WI38 (cell line): Measurements from ENCODE around the gene GRIN3A.

Experiments used
- H3K4me3 ChIP-seq: 2 replicates; pipeline ENCODE4 v1.5.1; 2011; ENCODE audit warnings: low read depth, mild to moderate bottlenecking, control low read depth, low read length
- TF ChIP-seq, protein P1 (sequence below): IDR thresholded peaks from 2 replicates; pipeline ENCODE4 v1.5.1; 2012; ENCODE audit warnings: low read depth, mild to moderate bottlenecking, control low read depth, low read length

The GRIN3A gene

GRCh38 chr9:101620452-101620851 is 118.0 kb downstream of the GRIN3A start:
- TF ChIP-seq, protein P1, sequence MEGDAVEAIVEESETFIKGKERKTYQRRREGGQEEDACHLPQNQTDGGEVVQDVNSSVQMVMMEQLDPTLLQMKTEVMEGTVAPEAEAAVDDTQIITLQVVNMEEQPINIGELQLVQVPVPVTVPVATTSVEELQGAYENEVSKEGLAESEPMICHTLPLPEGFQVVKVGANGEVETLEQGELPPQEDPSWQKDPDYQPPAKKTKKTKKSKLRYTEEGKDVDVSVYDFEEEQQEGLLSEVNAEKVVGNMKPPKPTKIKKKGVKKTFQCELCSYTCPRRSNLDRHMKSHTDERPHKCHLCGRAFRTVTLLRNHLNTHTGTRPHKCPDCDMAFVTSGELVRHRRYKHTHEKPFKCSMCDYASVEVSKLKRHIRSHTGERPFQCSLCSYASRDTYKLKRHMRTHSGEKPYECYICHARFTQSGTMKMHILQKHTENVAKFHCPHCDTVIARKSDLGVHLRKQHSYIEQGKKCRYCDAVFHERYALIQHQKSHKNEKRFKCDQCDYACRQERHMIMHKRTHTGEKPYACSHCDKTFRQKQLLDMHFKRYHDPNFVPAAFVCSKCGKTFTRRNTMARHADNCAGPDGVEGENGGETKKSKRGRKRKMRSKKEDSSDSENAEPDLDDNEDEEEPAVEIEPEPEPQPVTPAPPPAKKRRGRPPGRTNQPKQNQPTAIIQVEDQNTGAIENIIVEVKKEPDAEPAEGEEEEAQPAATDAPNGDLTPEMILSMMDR: no peak
- H3K4me3 ChIP-seq: no peak overlapping the region

GRCh38 chr9:101618698-101619097 is 119.7 kb downstream of the GRIN3A start:
- TF ChIP-seq, protein P1: no peak
- H3K4me3 ChIP-seq: no peak overlapping the region

DNA sequence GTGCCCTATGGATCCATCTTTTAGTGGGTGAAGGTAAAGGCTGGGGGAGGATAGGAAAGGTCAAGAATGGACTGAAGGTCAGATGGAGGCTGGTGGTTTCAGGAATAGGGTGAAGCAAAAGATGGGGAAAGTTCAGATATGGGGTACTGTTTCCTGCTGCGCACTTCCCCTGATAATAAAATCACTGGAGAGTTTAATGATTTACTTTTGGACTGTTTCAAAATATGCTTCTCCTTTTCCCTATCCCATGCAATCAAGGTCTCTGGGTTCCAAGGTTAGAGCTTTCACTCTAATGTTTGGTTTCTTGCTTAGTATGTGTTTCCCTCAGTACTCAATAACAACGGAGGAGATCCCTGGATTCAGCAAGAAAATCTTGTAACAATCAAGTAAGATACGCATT is 132.9 kb downstream of the GRIN3A start:
- no peak overlapping the region for H3K4me3 ChIP-seq
- TF ChIP-seq, protein P1: no peak

DNA sequence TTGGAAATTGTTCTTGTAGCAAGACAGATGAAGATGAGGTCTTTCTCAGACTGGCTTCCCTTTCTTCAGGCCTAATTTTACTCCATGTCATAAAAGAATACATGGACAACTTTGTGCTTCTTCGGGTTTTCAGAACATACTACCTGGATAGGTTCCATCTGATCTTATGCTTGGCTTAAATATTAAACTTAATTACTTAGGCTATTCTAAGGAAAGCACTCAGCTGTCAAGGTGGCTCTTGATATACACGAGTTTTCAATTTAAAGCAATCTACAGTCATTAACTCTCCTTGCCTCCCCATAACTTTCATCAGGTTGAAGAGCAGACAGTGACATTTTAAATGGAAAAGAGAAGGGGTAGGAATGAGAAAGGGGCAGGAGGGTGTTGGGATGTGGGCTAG is 134.2 kb downstream of the GRIN3A start:
- H3K4me3 ChIP-seq: no peak overlapping the region
- TF ChIP-seq, protein P1: no peak

DNA sequence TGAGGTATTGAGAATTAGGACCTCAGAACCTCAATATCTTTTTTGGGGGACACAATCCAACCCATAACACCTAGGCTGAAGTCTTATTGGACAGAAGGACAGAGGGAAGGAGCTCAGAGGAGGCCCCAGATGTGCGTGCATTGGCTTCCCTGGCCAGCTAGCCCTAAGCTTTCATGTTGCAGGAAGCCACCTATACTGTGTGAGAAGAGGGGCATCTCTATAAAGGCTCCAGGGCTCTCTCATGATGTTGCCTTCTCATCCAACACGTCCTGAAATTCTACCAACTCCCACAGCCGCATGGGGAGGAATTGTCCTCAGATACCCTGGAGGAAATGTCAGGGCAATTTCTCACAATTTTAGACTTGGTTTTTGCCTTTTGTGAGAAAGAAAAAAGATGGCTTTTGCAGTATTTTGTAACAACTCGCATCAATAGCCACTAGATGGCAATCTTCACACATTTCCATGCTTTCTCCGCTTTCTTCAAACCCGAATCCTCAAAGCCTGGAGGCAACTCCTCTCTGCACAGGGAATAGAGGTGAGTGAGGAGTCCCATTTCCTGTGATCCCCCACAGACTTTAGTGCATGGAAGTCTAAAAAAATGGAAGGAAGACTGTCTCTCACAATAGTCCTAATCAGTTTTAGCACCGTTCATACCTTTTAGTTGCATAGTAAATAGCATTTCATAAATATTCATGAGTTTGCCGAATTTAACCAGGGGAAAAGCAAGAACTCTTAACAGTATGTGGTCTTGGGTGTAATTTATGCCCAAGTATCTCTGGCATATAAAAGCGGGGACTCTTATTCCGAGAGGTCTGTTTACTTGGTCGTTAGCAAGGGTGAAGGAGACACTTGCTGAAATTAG is 136.3 kb downstream of the GRIN3A start:
- TF ChIP-seq, protein P1: peak; percentile 32

GRCh38 chr9:101594796-101595195 is 143.7 kb downstream of the GRIN3A start, which contains the start of gene PPP3R2:
TSS of gene PPP3R2 (minus strand) at chr9:101594969. CDS start at chr9:101594921, 48 bp downstream.
- TF ChIP-seq, protein P1: no peak
- no peak within 1 kb of the TSS for H3K4me3 ChIP-seq

More for the DNA sequence above, 136.3 kb downstream of the GRIN3A start:
- no peak overlapping the region for H3K4me3 ChIP-seq

DNA sequence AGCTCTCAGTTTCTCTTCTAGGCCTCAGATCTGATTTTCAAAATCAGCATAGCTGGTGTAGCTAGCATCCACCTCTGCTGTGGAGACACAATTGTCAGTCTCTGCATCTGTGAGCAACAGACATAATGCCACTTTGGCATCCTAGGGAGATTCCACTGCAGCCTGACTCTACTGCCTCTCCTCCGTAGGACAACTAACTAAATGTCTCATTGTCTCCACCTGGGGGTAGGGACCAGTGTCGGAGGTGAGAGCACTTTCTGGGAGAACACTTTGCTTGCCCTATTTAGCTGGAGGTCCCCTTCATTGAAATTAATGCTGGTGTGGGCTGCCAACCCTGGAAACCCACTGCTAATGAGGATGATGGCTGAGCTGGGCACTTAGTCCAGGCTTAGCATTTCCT is 145.1 kb downstream of the GRIN3A start:
- no peak overlapping the region for H3K4me3 ChIP-seq

More for the DNA sequence above, 145.1 kb downstream of the GRIN3A start:
- TF ChIP-seq, protein P1: no peak
